Large intestine (tissue), 3 donors: ENCODE results near the gene TMEM248. TPM values are rescaled to one million over a fixed set of nuclear protein-coding genes. Genes with fewer than 3 reads are reported as not detected.

ENCODE experiments used
- DNase-seq, 2 donors: peaks; one replicate each; pipeline versions ENCODE4 v3.0.0 to v3.0.0-alpha.2; 2013
- H3K27ac ChIP-seq: one replicate; pipeline ENCODE4 v1.5.1; 2013; ENCODE audit warnings: low read length
- H3K27me3 ChIP-seq: 2 replicates; pipeline ENCODE4 v1.6.1; 2013; ENCODE audit warnings: low read length; ENCODE audit not compliant: control insufficient read depth, insufficient read depth
- H3K36me3 ChIP-seq: 2 replicates; pipeline ENCODE4 v1.6.1; 2013; ENCODE audit warnings: low read length; ENCODE audit not compliant: control insufficient read depth, insufficient read depth
- H3K4me1 ChIP-seq: one replicate; pipeline ENCODE4 v1.6.1; 2013; ENCODE audit warnings: low read length; ENCODE audit not compliant: control insufficient read depth, insufficient read depth
- H3K4me3 ChIP-seq: one replicate; pipeline ENCODE4 v1.5.1; 2013; ENCODE audit warnings: low read length
- H3K9me3 ChIP-seq: one replicate; pipeline ENCODE4 v1.6.1; 2013; ENCODE audit warnings: mild to moderate bottlenecking, low read depth, low read length, moderate library complexity; ENCODE audit not compliant: control insufficient read depth
- WGBS: methylation state at CpG from one replicate; pipeline ENCODE4 v1.1.5; 2013; ENCODE audit warnings: low lambda C conversion rate; ENCODE audit not compliant: insufficient coverage; 5-methylcytosine and 5-hydroxymethylcytosine counted together
- polyA plus RNA-seq: library from polyadenylated mRNA; unstranded; fragments of 120-200 nt; gene quantifications from one replicate; pipeline ENCODE4 v1.2.1, GENCODE V29; 2013

Gene TMEM248
- polyA plus RNA-seq, 1 donor: 64.9 TPM

DNA sequence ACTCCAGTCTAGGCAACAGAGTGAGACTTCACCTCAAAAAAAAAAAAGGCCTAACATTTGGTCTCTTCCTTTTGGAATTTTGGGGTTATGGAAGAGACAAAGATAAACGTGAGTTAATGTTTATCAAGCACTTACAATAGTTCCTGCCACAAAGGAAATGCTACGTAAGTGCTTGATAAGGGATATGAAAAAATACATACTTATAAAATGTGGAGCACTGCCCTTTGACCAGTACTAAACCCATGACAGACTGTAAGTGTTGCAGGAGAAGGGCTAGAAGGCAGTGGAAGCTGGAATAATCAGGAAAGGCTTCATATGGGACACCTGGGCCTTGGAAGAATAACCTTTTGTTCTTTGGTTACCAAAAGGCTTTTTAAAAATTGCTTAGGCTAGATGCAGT, 25.5 kb downstream of the TMEM248 start:
- H3K36me3 ChIP-seq: peaks cover 60% of the 10 kb centered on the region

DNA sequence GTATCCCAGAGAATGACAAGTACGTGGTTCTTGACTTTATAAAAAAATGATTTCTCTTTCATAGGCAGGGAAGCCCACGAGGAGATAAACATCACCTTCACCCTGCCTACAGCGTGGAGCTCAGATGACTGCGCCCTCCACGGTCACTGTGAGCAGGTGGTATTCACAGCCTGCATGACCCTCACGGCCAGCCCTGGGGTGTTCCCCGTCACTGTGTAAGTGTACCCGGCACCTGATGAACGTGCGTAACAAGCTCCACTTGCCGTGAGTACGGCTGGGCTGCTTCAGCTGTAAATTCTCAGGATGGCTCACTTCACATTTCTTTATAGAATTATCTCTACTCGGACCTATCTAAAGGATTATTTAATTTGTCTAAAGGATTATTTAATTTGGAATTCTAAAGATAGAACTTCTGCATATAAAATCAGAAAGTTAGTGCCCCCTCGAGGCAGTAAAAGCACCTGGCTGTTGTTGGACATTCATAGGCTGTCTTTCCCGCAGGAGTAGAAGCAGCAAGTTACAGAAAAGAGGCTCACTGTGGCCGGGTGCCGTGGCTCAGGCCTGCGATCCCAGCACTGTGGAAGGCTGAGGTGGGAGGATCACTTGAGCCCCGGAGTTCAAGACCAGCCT, 27.6 kb downstream of the TMEM248 start:
- Histone ChIP-seq H3K27ac (no peak overlapping the region), H3K4me1 (peaks cover 18% of the 10 kb centered on the region), H3K4me3 (no peak overlapping the region), H3K36me3 (peaks cover 64% of the 10 kb centered on the region), H3K27me3 (no peaks in the 10 kb centered on the region), H3K9me3 (no peaks in the 10 kb centered on the region)
- DNase-seq: no peak
- 80% methylated on average over 1 of the region's 19 CpGs for WGBS

More for the DNA sequence above, 25.5 kb downstream of the TMEM248 start:
- no peaks in the 10 kb centered on the region for H3K9me3 ChIP-seq
- H3K4me3 ChIP-seq: no peak overlapping the region
- WGBS: no CpG with 5 or more reads among the region's 2 CpGs
- H3K27me3 ChIP-seq: no peaks in the 10 kb centered on the region
- DNase-seq: peak; percentile 86 to 96
- H3K4me1 ChIP-seq: peaks cover 8% of the 10 kb centered on the region
- H3K27ac ChIP-seq: peak overlapping the region; percentile 92

- H3K36me3 ChIP-seq: peaks cover 68% of the 10 kb centered on the region
- no peak for DNase-seq
- peaks cover 18% of the 10 kb centered on the region for H3K4me1 ChIP-seq
- WGBS: 100% methylated on average over 1 of the region's 3 CpGs
- H3K27ac ChIP-seq: no peak overlapping the region
- H3K27me3 ChIP-seq: no peaks in the 10 kb centered on the region
- no peaks in the 10 kb centered on the region for H3K9me3 ChIP-seq
- H3K4me3 ChIP-seq: no peak overlapping the region
Observed at GRCh38 chr7:66950311-66950710, 29.3 kb downstream of the TMEM248 start.

DNA sequence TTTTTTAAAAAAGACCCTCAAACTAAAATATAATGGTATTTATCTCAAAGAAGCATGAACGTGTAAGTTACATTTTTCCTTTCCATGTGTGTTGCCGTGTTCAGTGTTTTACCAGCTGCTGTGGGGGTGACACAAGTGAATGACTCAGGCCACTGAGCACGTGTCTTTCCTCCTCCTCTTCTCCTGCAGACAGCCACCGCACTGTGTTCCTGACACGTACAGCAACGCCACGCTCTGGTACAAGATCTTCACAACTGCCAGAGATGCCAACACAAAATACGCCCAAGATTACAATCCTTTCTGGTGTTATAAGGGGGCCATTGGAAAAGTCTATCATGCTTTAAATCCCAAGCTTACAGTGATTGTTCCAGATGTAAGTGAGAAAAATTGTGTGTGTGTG, 29.7 kb downstream of the TMEM248 start:
- 71% methylated on average over 1 of the region's 8 CpGs for WGBS
- H3K36me3 ChIP-seq: peaks cover 69% of the 10 kb centered on the region

GRCh38 chr7:66952343-66953043, 31.5 kb downstream of the TMEM248 start:
- peak; percentile 74 to 84 for DNase-seq
- H3K4me3 ChIP-seq: no peak overlapping the region
- H3K27me3 ChIP-seq: no peaks in the 10 kb centered on the region
- H3K9me3 ChIP-seq: no peaks in the 10 kb centered on the region
- no CpG with 5 or more reads among the region's 11 CpGs for WGBS
- peak overlapping the region; percentile 74 for H3K27ac ChIP-seq
- H3K4me1 ChIP-seq: peaks cover 9% of the 10 kb centered on the region
- H3K36me3 ChIP-seq: peaks cover 77% of the 10 kb centered on the region

More for the DNA sequence above, 29.7 kb downstream of the TMEM248 start:
- H3K4me3 ChIP-seq: no peak overlapping the region
- H3K27ac ChIP-seq: no peak overlapping the region
- DNase-seq: no peak
- H3K27me3 ChIP-seq: no peaks in the 10 kb centered on the region
- no peaks in the 10 kb centered on the region for H3K9me3 ChIP-seq
- peaks cover 18% of the 10 kb centered on the region for H3K4me1 ChIP-seq

DNA sequence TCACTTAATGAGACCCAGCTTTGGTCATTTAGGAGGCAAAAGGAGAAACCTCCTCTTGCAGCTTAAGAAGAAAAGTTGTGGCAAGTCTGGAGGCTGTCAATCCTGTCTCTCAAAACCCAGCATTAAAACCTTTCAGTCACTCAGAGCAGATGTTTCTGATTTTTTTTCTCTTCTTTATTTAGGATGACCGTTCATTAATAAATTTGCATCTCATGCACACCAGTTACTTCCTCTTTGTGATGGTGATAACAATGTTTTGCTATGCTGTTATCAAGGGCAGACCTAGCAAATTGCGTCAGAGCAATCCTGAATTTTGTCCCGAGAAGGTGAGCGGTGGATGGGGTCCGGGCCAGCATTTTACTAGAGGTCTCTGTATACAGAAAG, 32.0 kb downstream of the TMEM248 start:
- Histone ChIP-seq H3K27me3 (no peaks in the 10 kb centered on the region), H3K4me1 (peaks cover 9% of the 10 kb centered on the region), H3K9me3 (no peaks in the 10 kb centered on the region), H3K36me3 (peaks cover 79% of the 10 kb centered on the region), H3K4me3 (no peak overlapping the region), H3K27ac (peak overlapping the region; percentile 74)
- no peak for DNase-seq
- no CpG with 5 or more reads among the region's 5 CpGs for WGBS

- Histone ChIP-seq H3K27ac (no peak overlapping the region), H3K4me3 (no peak overlapping the region), H3K36me3 (peaks cover 58% of the 10 kb centered on the region), H3K9me3 (no peaks in the 10 kb centered on the region), H3K4me1 (peaks cover 7% of the 10 kb centered on the region), H3K27me3 (no peaks in the 10 kb centered on the region)
- no CpG with 5 or more reads among the region's 13 CpGs for WGBS
- no peak for DNase-seq
Observed at GRCh38 chr7:66957595-66958290, 36.7 kb downstream of the TMEM248 start.

GRCh38 chr7:66958538-66959350, 37.7 kb downstream of the TMEM248 start:
- no peaks in the 10 kb centered on the region for H3K9me3 ChIP-seq
- DNase-seq: peak; percentile 53 to 75
- 100% methylated on average over 2 of the region's 17 CpGs for WGBS
- no peaks in the 10 kb centered on the region for H3K27me3 ChIP-seq
- H3K36me3 ChIP-seq: peaks cover 52% of the 10 kb centered on the region
- no peak overlapping the region for H3K4me3 ChIP-seq
- peaks cover 5% of the 10 kb centered on the region for H3K4me1 ChIP-seq
- peak overlapping the region; percentile 37 for H3K27ac ChIP-seq

- no peak for DNase-seq
- Histone ChIP-seq H3K4me3 (no peak overlapping the region), H3K9me3 (no peaks in the 10 kb centered on the region), H3K27ac (no peak overlapping the region), H3K36me3 (peaks cover 39% of the 10 kb centered on the region), H3K4me1 (peaks cover 5% of the 10 kb centered on the region), H3K27me3 (no peaks in the 10 kb centered on the region)
- WGBS: no CpG with 5 or more reads among the region's 4 CpGs
Observed at GRCh38 chr7:66960192-66960591, 39.2 kb downstream of the TMEM248 start.

- no peak overlapping the region for H3K4me3 ChIP-seq
- H3K27me3 ChIP-seq: no peaks in the 10 kb centered on the region
- no peak overlapping the region for H3K27ac ChIP-seq
- DNase-seq: no peak
- H3K36me3 ChIP-seq: peaks cover 33% of the 10 kb centered on the region
- whole genome bisulfite sequencing: no CpG with 5 or more reads among the region's 5 CpGs
- H3K9me3 ChIP-seq: no peaks in the 10 kb centered on the region
- peaks cover 5% of the 10 kb centered on the region for H3K4me1 ChIP-seq
Observed at GRCh38 chr7:66961096-66961495, 40.1 kb downstream of the TMEM248 start.
